ENCODE data around the gene PRDM11.

PRDM11 gene

GRCh38 chr11:45212566-45213315, 66.3 kb downstream of the PRDM11 start:
- DNase-seq (ENCODE audit: low spot score) = no peak

DNA sequence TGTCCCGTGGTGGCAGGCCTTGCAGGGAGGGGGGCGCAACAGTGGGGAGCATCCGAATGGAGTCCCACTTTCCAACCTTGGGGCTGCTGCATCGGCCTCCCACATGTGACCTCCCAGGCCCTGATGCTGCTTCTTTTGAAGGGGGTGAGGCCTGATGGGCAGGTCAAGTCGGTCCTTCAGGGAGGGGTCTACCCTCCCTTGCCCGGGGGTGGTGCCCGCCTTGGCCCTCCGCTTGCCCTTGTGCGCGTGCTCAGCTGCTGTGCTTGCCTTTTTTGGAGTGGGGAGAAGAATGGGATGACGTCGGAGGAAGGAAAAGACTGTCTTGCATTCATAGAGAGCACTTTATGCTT, 66.9 kb downstream of the PRDM11 start:
- no peak for DNase-seq (ENCODE audit: low spot score)

DNA sequence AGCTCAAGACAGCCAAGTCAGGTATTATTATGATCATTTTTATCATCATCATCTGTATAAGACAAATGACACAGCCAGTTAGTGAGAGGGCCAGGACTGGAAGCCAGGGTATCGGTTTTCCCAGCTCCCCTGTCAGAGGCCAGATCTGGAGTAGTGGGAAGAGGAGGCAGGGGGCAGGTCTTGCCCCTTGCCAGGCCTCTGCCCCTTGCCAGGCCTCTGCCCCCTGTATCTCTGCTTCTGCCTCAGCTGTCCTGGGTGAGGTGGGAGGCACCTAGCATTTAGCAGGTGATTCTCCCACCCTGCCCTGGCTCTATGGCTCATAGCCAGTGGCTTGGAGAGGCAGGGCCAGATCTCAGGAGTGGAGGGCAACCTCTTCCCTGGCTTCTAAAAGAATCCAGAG, 67.3 kb downstream of the PRDM11 start:
- no peak for DNase-seq (ENCODE audit: low spot score)

DNA sequence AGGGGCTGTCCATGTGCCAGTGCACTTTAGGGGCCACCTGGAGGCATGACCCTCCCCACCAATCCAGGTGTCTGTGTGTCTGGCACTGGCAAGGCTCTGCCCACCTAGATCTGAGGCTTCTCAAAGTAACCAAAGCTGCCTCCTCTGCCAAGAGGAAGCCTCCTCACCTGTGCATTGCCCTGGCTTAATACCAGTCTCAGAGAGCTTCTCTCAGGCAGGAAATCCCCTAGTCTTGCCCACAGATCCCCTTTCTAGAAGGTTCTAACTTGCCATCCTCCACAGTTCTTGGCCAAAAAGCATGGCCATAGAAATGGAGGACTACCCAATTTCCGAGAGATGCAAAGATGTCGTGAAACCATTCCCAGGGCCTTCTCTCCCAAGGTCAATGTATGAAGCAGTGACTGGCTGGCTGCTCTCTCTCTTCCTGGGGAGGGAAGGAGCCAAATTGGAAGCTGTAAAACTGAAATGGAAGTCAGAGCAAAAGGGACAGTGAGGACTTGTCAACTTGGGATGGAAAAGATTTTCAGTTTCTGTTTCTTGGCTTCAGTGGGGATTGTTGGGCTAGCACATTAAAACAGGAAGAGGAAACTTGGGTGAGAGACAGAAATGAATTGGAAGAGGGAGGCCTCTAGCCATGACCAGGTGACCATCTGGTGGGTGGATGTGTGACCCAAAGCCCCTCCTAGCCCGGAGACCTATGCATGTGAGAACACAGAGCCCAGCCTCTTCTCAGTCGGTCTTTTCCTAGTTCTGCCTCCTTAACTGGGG, 68.8 kb downstream of the PRDM11 start:
- no peak for DNase-seq (ENCODE audit: low spot score)

DNA sequence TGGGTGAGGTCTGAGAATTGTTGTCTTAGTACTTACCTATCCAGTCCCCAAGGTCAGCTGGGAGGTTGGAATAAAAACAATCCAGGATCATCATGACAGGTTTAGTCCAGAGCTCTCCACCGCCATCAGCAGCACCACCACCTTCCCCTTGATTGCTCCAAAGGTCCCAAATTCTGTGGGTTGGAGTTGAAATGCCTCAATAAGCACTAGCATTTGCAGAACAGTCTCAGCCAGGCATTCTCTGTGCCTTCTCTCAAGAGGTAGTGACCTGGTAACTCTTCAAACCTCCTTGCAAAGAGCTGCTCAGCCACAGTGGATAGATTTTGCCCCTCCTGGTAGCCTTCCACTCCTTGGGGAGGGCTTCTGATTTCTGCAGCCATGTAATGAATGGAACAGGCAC, 69.6 kb downstream of the PRDM11 start:
- DNase-seq (ENCODE audit: low spot score) = no peak

DNA sequence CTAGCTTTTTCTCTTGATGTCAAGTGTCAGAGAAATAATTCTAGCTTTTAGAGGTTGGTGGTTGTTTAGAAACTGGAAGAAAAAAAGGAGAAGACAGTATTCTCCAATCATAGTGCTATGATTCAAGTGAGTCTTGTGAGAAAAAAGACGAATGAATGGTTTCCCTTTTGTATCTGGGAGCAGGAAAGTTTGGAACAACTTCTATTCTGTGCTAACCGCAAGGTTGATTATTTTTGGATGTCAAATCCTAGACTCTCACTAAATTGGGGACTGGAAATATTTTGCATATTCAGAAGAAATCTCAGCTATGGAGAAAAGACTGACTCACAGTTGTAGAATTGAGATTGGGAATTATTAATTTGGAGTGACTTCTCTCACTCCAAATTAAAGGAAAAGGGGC, 70.5 kb downstream of the PRDM11 start:
- no peak for DNase-seq (ENCODE audit: low spot score)

GRCh38 chr11:45217991-45218390, 71.6 kb downstream of the PRDM11 start:
- DNase-seq (ENCODE audit: low spot score) = no peak

DNA sequence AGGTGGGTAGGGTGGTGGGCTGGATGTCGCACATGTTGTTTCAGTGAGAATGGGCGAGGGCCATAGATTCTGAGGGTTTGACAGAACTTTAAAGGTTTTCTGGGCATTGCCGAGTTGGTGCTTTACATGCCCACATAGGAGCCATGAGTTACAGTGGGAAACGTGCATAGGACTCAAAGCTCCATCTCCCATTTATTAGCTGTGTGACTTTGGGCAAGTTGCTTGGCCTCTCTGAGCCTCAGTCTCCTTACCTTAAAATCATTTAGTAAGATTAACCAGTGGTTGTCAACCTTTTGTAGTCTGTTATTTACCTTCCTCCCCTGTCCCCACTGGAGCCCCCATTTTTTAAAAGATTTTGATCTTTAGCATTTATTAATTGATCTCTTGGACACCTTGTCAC, 72.3 kb downstream of the PRDM11 start:
- no peak for DNase-seq (ENCODE audit: low spot score)

GRCh38 chr11:45219411-45219810, 73.0 kb downstream of the PRDM11 start:
- no peak for DNase-seq (ENCODE audit: low spot score)

DNA sequence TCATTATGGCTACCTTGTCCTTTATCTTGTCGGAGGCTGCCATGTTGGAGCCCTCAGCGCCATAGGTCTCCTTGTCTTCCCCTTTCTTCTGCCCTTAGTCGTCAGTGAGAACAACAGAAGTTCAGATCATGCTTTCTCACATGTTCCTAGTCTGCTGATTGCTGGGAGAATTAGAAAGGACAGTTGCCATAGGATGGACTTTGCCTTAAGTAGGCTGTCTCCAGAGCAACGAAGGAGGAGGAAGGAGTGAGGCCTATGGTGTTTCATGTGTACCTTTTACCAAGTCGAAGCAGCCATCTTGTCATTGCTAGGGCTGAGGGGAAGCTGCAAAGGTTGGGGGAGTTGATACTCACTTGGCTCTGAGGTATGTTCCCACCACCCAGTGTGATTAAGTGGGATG, 77.1 kb downstream of the PRDM11 start:
- DNase-seq (ENCODE audit: low spot score) = no peak

DNA sequence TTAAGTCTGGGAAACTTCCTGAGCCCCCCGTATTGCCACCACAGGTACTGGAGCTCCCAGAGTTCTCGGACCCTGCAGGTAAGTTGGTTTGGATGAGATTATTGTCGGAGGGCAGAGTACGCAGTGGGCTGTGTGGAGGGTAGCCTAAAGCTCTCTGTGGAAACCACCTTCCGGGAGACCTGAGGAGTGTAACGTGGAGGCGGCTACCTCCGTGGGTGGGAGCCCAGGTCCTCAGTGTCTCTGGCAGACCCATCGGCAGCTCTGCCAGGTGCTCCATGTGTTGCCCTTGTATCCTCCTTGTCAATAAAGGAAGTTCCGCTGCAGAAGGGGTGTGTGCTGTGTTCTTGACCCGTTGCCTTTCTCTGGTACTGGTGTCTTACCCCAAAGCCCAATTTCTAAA, 78.3 kb downstream of the PRDM11 start:
- no peak for DNase-seq (ENCODE audit: low spot score)

DNA sequence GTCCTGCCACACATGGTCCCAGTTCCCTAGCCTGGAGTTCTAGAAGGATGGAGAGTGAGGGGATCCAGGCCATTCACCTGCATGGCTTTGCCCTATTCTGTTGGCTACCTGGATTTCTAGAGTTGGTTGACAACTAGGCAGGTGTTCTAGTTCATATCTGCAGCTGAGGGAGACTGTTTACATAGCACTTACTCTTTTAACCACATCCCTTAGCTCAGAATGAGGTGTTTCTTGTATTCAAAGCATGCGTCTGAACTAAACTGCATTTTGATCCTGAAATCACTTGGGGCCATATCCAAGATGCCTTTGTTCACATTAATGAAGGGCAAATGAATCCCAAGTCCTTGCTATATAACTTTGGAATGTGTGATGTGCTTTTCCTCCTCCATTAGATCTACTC, 78.8 kb downstream of the PRDM11 start:
- DNase-seq (ENCODE audit: low spot score) = no peak

GRCh38 chr11:45225961-45226871, 79.8 kb downstream of the PRDM11 start:
- no peak for DNase-seq (ENCODE audit: low spot score)

GRCh38 chr11:45226901-45227300, 80.5 kb downstream of the PRDM11 start:
- no peak for DNase-seq (ENCODE audit: low spot score)

GRCh38 chr11:45227836-45228235, 81.4 kb downstream of the PRDM11 start:
- DNase-seq (ENCODE audit: low spot score) = no peak

DNA sequence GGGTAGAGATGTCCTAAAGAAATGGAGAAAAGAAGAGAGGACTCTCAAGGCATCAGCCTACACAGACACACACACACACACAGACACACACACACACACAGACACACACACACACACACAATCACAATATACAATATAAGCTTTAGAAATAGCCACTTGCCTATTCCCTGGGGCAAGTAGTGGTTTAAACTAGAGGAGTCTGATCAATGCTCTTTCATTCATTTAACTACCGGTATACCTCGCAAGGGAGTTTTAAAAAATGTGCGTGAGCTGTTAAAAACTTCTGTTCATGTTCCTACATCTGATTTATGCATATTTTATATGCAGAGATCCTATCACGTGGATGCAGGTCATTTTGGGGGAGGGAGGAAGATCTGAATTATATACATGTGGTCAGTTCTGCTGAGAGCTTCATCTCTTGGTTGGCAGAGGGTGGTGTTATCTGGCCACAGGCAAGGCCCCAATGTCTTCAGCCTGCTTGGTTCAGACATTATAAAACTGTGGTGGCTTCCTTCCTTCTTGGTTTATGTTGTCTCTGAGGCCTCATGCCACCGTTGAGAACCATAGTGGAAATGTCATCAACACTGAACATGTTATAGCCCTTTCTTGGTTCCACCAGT, 83.1 kb downstream of the PRDM11 start:
- DNase-seq (ENCODE audit: low spot score) = no peak

DNA sequence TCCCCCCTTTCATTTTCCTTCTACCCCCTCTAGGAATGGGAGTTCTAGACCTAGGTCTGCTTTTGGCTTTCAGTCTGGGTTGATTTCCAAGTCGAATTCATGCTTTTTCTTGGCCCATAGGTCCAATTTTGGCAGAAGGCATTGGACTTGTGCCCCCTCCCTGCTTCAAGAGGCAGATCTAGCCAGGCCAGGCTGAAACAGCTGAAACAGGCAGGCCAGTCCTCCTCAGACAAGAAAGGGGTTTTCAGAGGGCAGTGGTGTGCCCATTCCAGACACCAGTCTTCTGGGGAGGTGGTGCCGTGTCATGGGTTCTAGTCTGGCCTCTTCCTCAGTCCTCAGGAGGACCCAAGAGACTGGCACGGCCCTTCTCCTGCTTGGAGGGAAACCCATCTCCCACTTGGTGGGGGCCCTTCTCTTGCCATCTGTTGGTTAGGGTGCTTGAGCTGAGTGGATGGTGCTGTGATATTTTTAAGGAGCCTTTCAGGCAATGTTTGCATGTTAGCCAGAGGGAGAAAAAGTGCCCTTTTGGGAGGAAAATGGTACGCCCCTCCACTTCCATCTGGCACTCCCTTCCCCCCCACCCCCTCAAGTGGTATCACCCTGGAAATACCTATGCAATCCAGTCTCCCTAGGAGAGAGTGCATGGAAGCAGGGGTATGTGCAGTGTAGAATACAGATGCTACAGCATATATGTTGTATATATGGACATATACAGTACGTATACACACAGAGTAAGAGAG, 86.1 kb downstream of the PRDM11 start:
- no peak for DNase-seq (ENCODE audit: low spot score)

DNA sequence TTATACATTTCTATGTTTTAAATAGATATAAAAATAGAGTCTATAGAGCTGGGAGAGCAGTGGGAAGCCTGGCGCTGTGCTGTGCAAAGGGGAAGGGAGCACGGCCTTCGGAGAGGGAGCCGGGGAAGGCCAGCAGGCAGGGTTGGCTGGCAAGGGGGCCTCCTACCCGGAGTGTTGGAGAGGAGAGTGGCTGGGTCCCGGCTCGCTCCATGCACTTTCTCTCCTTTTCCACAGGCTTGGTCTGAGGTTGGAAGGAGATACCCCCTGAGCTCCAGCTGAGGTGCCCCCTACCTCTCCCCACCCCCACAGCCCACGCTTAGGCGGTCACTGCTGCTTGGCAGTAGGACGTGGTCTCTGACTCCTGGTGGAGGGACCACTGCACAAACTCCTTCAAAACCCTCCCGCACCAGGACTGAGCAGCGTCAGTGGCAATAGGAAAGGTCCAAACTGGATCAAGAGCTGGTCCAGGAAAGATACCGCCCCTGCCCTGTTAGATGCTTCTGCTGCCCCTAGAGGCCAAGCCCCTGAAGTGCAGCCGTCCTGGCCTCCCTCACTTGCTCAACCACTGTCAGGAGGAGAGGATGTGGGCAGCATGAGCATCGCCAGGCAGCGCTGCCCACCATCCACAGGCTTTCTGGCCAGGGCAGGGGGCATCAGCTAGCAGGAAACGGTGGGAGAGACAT, 86.8 kb downstream of the PRDM11 start:
- DNase-seq (ENCODE audit: low spot score) = peak; percentile 65

DNA sequence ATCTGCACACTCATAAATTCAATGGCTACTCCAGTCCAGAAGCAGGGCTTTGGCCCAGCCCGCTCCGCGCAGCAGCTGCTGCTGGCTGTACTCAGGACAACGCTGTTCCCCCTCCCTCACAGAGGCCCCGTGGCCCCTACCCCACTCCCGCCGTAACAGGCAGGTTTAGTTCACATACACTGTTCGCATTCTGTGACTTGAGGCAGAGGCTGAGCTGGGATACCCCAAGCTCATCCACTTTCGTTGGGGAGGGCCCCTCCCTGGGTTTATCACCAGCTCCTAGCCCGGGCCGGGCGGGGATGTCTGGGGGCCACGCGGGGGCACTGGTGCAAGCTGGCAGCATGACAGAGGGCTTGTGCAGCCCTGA, 87.3 kb downstream of the PRDM11 start:
- DNase-seq (ENCODE audit: low spot score) = no peak

DNA sequence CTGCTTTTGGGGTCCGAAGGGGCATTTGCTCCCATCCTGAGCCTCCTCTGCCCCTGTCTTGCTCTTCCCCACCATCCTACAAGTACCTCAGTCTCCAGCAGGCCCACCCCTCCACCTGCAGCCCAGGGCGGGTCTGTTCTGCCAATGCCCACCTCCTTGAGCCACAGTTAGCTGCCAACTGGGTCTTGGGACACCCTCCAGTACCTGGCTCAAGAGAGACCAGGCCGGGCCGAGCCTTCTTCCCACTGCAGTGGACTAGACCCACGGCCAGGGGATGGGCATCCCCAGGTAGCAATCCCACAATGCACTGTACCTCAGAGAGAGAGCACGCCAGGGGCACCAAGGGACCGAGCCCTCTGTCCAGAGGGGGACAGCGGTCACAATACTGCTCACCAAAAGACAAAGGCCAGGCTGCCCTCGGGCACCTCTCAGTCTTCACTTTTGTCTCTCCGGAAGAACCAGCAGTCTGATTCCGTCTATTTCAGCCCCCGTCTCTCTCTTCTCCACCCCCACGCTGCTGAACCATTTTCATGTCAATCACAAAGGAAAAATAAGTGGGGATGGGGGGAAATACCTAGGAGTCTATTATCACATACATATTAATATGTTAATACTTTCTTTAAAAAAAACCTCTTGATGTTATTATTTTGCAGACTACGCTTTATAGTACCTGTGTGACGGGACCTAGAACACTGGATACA, 88.0 kb downstream of the PRDM11 start:
- no peak for DNase-seq (ENCODE audit: low spot score)

Measured in hematopoietic multipotent progenitor cell treated with erythropoietin and hydrocortisone succinate and interleukin-3 and kit ligand, for 15 days (in vitro differentiated cells).